Epithelial cell of proximal tubule (primary cell): ENCODE data around the gene C2orf76. TPM values are rescaled to one million over a fixed set of nuclear protein-coding genes. Genes with fewer than 3 reads are reported as not detected.

Experiments used
- DNase-seq: peaks from one replicate; pipeline ENCODE4 v3.0.0-alpha.2; 2011; ENCODE audit warnings: low read depth
- H3K4me3 ChIP-seq: 2 replicates; pipeline ENCODE4 v1.5.1; 2011; ENCODE audit warnings: low read depth, mild to moderate bottlenecking, low read length
- CTCF ChIP-seq: conservative IDR thresholded peaks from 2 replicates; pipeline ENCODE4 v1.5.1; 2012; ENCODE audit warnings: low read depth, mild to moderate bottlenecking, low read length
- total RNA-seq: library from RNA; depleted of rRNA; stranded (reverse); fragments of >200 nt; gene quantifications from 2 replicates; pipeline ENCODE4 v1.2.3, GENCODE V29; 2015

Gene C2orf76
- total RNA-seq, 1 donor from 2014 or later, result 9.3 TPM

- no peak overlapping the region for H3K4me3 ChIP-seq
- no peak for DNase-seq
- TF ChIP-seq CTCF, result peak; percentile 91
Observed at GRCh38 chr2:119290859-119291587, 75.6 kb downstream of the C2orf76 start.

- no peak overlapping the region for H3K4me3 ChIP-seq
- no peak for TF ChIP-seq CTCF
- no peak for DNase-seq
Observed at GRCh38 chr2:119289642-119290041, 77.0 kb downstream of the C2orf76 start.

- TF ChIP-seq CTCF, result no peak
- no peak overlapping the region for H3K4me3 ChIP-seq
- DNase-seq, result no peak
Observed at GRCh38 chr2:119289093-119289492, 77.5 kb downstream of the C2orf76 start.

GRCh38 chr2:119288576-119288975 is 78.1 kb downstream of the C2orf76 start:
- no peak for TF ChIP-seq CTCF
- DNase-seq, result no peak
- no peak overlapping the region for H3K4me3 ChIP-seq

- DNase-seq, result no peak
- no peak overlapping the region for H3K4me3 ChIP-seq
- TF ChIP-seq CTCF, result no peak
Observed at GRCh38 chr2:119286661-119287060, 80.0 kb downstream of the C2orf76 start.

GRCh38 chr2:119283873-119284331 is 82.7 kb downstream of the C2orf76 start:
- H3K4me3 ChIP-seq, result no peak overlapping the region
- no peak for DNase-seq
- TF ChIP-seq CTCF, result no peak

GRCh38 chr2:119282996-119283511 is 83.6 kb downstream of the C2orf76 start:
- no peak for DNase-seq
- no peak for TF ChIP-seq CTCF
- no peak overlapping the region for H3K4me3 ChIP-seq
